ENCODE data around the gene DNPEP. TPM values are rescaled to one million over a fixed set of nuclear protein-coding genes. Genes with fewer than 3 reads are reported as not detected.
"Not testable (repeated sequence)": the region's sequence is repeated elsewhere in the genome, so short reads cannot be mapped to it uniquely, and the experiment has no call there.

The DNPEP gene
- total RNA-seq, 1 donor from 2014 or later = 74.8 TPM

DNA sequence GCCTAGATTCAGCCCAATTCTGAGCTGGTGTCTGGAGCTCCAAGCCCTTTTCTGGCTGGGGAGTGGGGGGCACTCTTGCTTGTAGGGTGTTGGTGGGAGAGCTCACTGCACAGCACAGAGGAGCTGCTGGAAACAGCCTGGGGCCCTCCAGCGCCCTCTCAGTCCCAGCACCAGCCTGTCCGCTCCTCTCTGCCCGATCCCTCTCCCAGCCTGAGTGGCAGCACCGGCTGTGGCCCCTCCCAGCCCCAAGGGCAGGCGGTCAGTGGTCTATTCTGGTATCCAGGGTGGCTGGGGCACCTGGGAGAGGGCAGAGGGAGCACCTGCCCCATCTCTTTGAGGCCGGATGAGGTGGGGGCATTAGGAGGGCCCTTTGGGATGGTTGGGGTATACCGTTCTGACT lies 17.2 kb upstream of the DNPEP start:
- ATAC-seq (peak; percentile 78), DNase-seq (peak; percentile 80)
- intact Hi-C loops (cut with micrococcal nuclease) = loop anchor here (10.0 kb wide), 1 partner anchor 120 kb away; no protein-coding TSS in a partner anchor

DNA sequence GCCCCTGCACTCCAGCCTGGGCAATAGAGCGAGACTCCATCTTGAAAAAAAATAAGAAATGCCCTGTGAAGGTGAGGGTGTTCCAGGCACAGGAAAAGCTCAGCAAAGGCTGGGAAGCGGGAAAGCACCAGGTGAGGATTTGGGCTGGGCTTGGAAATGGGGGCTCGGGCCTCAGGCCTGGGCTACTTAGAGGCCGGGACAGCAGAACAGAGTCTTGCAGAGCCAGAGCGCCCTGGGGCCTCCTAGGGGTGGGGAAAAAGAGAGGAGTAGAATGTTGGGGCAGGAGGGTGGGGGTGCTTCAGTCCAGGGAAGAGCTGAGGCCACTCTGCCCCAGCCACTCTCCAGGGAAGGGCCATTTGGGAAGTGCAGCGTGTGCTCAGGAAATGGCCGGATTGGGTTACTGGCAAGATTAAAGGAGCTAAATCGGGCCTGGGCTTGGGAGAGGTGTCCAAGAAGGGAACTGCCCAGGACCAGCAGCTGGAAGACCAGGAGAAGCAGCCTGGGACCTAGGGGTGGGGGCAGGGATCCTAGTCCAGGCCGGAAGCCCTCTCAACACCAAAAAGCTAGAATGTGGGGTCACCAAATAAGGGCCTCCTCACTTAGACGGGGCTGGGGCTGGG lies 16.7 kb upstream of the DNPEP start:
- ATAC-seq = peak; percentile 65
- intact Hi-C loops (cut with micrococcal nuclease) = loop anchor here (10.0 kb wide), 1 partner anchor 120 kb away; no protein-coding TSS in a partner anchor
- DNase-seq = peak; percentile 66

DNA sequence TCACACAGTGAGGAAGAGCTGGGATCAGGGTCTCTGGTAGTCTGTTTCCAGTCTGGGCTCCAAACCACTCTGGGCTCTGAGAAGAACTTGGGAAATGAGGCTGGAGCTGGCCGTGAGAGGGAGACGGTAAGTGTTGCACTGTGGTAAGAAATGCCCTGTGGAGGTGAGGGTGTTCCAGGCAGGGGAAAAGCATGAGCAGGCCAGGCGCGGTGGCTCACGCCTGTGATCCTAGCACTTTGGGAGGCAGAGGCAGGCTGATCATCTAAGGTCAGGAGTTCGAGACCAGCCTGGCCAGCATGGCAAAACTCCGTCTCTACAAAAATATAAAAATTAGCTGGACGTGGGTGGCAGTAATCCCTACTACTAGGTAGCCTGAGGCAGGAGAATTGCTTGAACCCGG lies 16.1 kb upstream of the DNPEP start:
- ATAC-seq (no peak), DNase-seq (no peak)
- intact Hi-C loops (cut with micrococcal nuclease) = loop anchor here (10.0 kb wide), 1 partner anchor 121 kb away; no protein-coding TSS in a partner anchor

DNA sequence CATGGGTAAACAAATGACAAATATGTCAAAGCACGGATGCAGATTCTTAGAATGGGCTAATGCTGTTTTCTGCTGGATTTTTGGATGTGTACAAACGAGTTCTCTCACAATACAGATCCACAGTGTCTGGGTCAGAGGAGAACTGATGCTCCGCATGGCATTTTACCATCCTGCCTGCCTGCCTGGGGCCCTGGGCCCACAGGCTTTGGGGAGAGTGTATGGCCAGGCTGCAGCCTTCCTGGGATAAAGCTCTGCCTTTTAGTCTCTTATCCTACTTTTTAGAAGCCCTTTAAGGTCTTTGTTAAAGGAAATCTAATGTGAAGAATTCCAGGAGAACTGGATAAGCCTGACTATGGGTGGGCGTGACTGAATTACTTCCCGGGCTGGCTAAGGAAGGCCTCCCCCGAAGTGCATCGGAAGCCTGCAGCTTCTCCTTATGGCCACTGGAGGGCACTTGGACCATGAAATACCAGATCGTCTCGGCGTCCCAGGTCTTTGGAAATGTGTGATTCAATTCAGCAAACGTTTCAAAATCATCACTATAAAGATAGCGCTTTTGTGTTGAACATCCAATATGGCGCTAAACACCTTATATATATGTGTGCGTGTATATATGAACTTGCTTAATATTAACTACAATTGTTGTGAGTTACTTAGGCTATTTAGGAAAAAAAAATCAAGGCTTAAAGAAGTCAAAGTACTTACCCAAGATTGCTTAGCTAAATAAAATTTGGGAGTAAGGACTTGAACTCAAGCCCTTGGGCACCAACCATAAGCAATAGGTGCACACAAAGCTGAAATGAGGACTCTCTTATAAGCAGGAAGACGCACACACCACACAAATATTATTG lies 15.2 kb upstream of the DNPEP start:
- DNase-seq = peak; percentile 62
- ATAC-seq = no peak
- intact Hi-C loops (cut with micrococcal nuclease) = loop anchor here (10.0 kb wide), 1 partner anchor 122 kb away; no protein-coding TSS in a partner anchor

DNA sequence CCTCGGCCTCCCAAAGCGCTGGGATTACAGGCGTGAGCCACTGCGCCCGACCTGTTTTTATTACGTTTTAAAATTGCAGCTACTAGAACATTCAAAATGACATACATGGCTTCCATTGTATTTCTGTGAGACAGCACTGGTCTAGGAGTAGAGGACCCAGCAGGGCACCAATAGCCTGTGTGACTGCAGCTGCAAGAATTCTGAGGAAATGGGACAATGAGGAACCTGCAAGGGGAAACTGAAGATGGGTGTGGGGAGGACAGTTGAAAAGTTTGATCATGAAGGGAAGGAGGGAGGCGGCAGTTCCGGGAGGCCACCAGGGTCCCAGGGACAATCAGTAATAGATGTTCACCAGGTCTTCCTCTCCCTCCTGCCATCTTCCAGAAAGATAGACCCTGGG lies 13.9 kb upstream of the DNPEP start:
- ATAC-seq (no peak), DNase-seq (no peak)
- intact Hi-C loops (cut with micrococcal nuclease) = loop anchor here (10.0 kb wide), 1 partner anchor 123 kb away; no protein-coding TSS in a partner anchor

DNA sequence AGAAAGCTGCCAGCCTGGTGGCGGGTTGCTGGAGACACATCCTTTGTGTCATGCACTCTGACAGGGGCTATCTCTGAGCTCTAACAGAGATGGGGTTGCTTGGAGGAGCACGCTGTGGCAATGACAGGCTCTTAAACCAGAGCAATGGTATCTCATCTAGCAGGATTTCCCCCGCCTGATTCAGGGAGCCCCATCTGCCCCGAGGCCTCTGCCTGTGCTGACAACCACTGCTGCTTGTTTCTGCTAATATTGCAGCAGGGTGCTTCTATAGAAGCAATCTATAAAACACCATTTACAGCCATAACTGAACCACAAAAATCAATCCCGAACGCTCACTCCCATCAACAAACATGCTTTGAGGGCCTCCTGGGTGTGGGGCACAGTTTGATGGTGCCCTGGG lies 12.8 kb upstream of the DNPEP start:
- intact Hi-C loops (cut with micrococcal nuclease) = loop anchor here (10.0 kb wide), 1 partner anchor 124 kb away; no protein-coding TSS in a partner anchor

DNA sequence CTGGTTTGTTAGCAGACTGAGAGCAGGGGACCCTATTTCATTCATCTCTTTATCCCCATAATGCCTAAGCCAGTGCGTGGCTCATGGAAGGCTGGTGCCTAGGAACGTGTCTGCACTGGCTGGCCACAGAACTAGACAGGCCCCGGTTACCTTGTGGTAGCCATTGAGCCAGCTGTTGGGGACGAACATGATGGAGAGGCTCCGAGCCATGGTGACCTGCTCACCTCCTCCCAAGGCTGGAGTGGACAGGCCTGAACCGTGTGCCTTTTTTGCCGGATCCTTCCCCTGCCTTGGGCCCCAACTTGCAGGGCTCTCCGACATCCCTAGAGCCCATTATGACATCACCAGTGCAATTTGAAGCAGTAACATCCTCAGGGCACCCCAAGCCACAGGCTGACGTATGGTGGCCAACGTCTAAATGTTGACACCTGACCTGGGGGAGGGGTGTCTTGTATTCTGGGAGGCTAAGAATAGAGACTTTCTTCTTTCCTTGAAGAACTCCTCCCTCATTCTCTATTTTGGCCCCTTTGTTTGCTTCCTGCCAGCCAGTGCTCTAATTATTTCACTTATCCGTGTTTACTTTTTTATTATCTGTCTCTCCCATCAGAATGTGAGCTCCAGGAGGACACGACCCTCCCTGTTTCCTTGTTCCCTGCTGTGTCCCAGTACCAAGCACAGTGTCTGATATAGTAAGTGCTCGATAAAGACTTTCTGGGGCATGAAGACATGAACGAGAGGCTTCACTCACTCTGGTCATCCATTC lies 12.2 kb upstream of the DNPEP start:
- intact Hi-C loops (cut with micrococcal nuclease) = loop anchor here (10.0 kb wide), 1 partner anchor 125 kb away; no protein-coding TSS in a partner anchor
- ATAC-seq = no peak
- DNase-seq = no peak

More for the DNA sequence above, 12.8 kb upstream of the DNPEP start:
- ATAC-seq = no peak
- DNase-seq = no peak

DNA sequence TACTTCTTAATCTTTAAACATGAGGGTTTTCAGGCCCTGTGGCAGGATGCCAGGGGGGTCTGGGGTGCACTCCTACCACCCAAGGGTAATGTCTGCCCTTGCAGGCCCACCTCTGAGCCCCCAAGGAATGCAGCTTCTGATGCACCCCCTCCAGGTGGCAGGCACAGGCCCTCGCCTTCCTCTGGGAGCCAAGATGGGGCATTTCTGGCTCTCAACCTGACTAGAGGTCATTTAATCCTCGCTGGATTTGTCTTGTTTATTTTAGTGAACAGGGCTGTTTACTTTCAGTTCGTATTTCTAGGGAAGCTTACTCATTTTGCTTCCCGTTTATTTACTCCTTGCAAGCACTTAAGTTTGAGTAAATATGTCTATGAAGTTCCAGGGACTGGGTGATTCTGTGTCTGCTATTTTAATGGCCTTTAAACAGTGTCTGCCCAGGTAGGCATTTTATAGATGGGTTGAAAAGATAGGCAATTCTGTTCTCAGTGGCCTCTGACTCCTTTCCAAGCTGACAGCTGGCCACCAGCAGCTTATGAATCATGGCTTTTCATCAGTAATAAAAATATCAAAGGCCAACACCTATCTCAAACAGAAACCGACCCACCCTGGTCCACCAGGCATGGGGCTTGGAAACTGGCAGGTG lies 11.1 kb upstream of the DNPEP start:
- DNase-seq = no peak
- no peak for ATAC-seq
- intact Hi-C loops (cut with micrococcal nuclease) = no loop called here

DNA sequence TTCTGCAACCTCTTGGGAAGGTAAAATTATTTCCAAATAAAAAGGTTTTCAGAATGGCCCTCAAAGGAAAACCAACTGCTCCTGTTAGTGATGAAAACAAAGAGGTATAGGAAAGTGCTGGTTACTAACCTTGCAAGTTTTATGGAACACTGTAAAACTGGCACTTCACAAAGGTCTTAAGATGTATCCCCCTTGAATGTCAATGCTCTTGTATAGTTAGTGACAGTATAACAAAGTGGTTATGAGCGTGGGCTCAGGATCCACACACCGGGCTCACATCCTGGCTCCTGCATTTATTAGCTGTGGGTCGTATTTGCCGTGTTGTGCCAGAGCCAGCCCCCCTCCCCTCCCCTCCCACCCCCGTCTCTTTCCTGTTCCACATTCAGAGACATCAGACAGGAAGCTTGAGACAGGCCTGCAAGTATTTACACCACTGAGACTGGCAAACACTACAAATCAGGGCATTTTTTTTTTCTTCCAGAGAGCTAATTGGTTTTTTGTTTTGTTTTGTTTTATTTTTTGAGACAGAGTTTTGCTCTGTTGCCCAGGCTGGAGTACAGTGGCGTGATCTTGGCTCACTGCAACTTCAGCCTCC lies 9.2 kb upstream of the DNPEP start:
- DNase-seq (no peak), ATAC-seq (no peak)
- intact Hi-C loops (cut with micrococcal nuclease) = no loop called here

DNA sequence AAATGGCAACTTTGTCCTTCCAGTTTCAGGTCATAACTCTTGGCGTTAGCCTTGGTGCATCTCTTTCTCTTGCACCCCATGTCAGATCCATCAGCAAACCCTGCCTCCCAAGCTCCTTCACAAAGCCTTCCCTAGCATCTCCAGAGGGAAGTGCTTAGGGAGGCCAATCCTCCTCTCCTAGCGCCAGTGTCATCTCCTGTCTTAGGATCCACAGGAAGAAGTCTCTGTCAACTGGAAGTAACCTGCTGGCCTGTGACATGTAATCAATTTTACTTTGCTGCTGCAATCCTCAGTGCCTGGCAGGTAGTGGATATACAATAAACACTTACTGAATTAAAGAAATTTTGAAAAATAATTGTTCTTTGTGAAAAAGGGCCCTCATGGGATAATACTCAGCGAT lies 7.9 kb upstream of the DNPEP start:
- DNase-seq (no peak), ATAC-seq (no peak)
- intact Hi-C loops (cut with micrococcal nuclease) = no loop called here

DNA sequence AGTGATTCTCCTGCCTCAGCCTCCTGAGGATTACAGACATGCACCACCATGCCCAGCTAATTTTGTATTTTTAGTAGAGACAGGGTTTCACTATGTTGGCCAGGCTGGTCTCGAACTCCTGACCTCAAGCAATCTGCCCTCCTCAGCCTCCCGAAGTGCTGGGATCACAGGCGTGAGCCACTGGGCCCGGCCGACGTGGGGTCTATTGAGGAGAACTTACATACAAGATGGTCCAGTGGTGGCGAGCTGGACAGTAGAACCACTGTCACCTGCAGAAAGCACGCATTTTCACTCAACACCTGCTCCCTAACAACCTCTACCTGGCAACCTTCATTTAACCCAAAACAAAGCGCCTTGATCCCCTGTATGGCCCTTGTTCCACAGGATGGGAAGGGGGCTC lies 7.3 kb upstream of the DNPEP start:
- ATAC-seq; intact Hi-C loops (cut with micrococcal nuclease); DNase-seq: not testable (repeated sequence)

DNA sequence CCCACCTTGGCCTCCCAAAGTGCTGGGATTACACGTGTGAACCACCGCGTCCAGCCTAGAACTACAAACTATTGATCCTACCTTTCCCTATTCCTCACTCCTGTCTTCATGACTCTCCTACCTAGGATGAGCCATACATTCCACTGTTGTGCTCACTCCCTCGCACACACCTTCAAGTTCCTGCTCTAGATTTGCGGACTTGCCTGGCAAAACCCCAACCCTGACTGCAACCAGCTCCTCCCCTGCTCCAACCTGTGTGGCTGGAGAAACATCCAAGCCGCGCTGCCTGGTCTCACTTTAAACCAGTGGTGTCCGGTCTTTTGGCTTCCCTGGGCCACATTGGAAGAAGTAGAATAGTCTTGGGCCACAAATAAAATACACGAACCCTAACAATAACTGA lies 5.0 kb upstream of the DNPEP start:
- no peak for DNase-seq
- intact Hi-C loops (cut with micrococcal nuclease) = no loop called here
- ATAC-seq = no peak

DNA sequence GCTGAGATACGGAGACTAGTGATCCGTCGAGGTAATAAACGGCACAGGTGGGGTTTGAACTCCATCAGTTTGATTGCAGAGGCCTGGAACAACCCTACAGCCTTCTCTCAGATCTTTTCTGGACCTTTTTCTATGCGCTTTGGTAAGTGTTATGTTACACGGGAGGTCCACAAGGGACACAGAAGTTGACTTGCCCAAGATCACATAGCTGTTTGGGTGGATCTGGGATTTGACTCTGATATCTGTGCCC lies 1.1 kb upstream of the DNPEP start:
- DNase-seq (no peak), ATAC-seq (no peak)
- intact Hi-C loops (cut with micrococcal nuclease) = no loop called here

DNA sequence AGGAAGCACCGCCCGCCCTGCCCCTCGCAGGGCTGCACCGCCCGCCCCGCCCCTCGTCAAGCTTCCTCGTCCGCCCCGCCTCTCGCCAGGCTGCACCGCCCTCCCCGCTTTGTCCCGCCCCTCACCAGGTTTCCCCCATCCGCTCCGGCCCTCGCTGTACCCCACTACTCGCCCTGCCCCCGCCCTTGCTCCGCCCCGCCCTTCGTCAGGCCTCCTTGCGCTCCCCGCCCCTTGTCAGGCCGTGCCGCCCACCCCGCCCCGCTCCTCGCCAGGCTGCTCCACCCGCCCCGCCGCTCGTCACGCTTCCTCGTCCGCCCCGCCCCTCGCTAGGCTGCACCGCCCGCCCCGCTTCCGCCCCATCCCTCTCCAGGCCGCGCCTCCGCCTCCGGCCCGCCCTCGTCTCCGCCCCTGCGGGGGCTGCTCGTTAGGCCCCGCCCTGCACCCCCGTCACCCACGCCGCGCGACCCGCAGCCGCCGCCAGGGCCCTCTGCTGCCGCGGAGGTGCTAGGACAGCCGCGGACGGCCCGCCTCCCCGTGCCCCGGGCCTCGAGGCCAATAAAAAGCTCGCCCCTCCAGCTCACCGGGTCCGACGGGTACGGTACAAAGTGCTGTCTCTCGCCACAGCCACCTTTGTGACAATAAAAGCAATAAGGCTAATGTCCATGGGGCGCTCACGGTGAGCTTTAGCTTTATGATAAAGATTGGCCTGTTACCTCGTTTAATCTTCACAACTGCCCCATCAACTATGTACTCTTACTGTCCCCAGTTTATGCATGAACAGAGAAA lies 602 bp upstream of the DNPEP start:
- DNase-seq (peak; percentile 99), ATAC-seq (peak; percentile 86)
- intact Hi-C loops (cut with micrococcal nuclease) = no loop called here

DNA sequence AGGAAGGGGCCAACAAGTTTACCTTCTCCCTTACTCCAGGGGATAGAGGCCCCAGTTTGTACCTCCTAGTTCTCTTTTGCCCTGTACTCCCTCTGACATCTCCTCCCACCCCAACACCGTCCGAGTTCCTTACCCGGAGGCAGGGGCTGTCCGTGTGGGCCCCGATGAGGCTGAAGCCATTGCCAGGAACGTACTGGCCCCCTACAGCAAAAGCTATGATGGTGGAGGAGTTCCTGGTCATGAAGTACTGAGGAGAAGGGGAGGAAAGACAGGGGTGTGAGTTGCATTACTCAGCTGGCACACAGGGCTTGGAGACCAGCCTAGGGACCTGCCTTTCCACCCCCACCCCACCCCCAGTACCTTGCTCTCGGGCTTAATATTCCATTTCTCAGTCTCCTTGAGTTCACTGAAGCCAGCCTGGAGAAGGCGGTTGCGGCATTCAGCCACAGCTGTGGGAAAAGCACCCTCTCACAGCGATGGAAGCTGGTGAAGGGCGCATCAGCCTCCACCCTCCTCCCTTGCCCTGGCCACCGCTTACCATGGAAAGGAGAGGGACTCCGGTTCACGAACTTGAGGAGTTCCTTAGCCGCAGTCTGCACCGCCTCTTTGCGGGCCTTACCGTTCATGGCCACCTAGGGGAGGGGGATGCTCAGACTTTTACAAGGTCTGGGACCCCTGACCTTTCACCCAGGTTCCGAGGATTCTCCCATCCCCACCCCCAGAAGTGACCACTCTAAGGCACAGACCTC lies 1.0 kb downstream of the DNPEP start:
- intact Hi-C loops (cut with micrococcal nuclease) = no loop called here
- no peak for ATAC-seq

DNA sequence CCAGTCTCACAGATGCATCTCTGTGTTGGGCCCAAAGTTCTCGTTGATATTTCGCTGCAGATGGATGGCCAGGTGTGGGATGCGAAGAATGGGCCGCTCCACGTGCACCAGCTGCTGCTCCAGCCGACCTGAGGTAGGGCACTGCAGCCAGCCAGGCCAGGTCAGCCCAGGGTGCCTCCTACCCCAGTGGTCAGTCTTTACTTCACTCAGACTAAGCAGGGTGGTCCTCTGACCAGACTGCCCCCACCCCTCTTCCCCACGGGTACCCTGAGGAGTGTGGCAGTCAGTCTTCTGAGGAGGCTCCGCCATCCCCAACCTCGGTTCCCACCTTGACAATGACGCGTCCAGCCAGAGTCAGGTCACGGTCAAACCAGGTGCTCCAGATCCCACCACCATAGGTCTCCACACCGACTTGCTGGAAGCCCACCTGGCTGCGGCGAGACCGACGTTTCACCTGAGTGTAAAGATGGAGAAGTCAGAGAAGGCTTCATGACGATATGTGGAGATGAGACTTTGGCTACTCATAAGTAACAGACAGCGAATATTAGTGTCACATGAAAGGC lies 1.7 kb downstream of the DNPEP start:
- intact Hi-C loops (cut with micrococcal nuclease) = no loop called here
- no peak for ATAC-seq
- peak; percentile 41 for DNase-seq

More for the DNA sequence above, 1.0 kb downstream of the DNPEP start:
- no peak for DNase-seq

DNA sequence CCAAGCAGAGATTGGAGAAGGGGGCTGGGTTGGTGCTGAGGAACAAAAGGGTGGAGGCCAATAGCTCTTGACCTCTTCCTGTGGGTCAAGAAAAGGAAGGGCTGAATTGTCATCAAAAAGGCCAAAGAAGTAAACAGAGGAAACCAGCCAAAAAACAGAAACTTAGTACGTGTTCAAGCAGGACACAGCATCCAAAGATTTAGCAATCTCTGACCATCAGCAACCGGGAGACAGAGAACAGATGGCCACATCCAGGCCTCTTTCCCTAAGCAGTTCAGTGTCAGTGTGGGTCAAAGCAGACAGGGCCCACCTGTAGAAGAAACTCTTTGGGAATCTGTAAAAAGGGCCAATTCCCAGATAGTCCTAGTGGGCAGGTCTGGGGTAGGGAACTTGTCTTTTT lies 2.9 kb downstream of the DNPEP start:
- DNase-seq (no peak), ATAC-seq (no peak)
- intact Hi-C loops (cut with micrococcal nuclease) = no loop called here
